HG02623 (cell line): Measurements from ENCODE around the gene GALNT13.

ENCODE experiments used
- ATAC-seq: cut with Tn5 transposase; IDR thresholded peaks from one replicate; pipeline ENCODE4 v1.9.1; 2021; ENCODE audit warnings: moderate library complexity; ENCODE audit not compliant: unreplicated experiment

The GALNT13 gene

GRCh38 chr2:153871231-153872221, at the start of gene GALNT13:
GALNT13 (plus strand) TSS chr2:153871922.
- ATAC-seq = no peak

- ATAC-seq = no peak
Measured at GRCh38 chr2:153823880-153824279, 47.8 kb upstream of the GALNT13 start.

GRCh38 chr2:153828335-153828734, 43.4 kb upstream of the GALNT13 start:
- no peak for ATAC-seq

- ATAC-seq = no peak
Measured at GRCh38 chr2:153834662-153835061, 37.1 kb upstream of the GALNT13 start.

GRCh38 chr2:153858250-153858649, 13.5 kb upstream of the GALNT13 start:
- no peak for ATAC-seq

GRCh38 chr2:153864022-153864421, 7.7 kb upstream of the GALNT13 start:
- no peak for ATAC-seq

GRCh38 chr2:153866595-153866994, 5.1 kb upstream of the GALNT13 start:
- no peak for ATAC-seq

- ATAC-seq = no peak
Measured at GRCh38 chr2:153870308-153870707, 1.4 kb upstream of the GALNT13 start.

GRCh38 chr2:153872311-153873051, 759 bp downstream of the GALNT13 start:
- ATAC-seq = no peak

- ATAC-seq = no peak
Measured at GRCh38 chr2:153873052-153874048, 1.6 kb downstream of the GALNT13 start.

- no peak for ATAC-seq
Measured at GRCh38 chr2:153875801-153876466, 4.2 kb downstream of the GALNT13 start.

- ATAC-seq = no peak
Measured at GRCh38 chr2:153880926-153881325, 9.2 kb downstream of the GALNT13 start.

- no peak for ATAC-seq
Measured at GRCh38 chr2:153886833-153887232, 15.1 kb downstream of the GALNT13 start.

GRCh38 chr2:153890576-153890975, 18.9 kb downstream of the GALNT13 start:
- ATAC-seq = no peak

GRCh38 chr2:153891051-153891450, 19.3 kb downstream of the GALNT13 start:
- no peak for ATAC-seq

- ATAC-seq = no peak
Measured at GRCh38 chr2:153912798-153913396, 41.2 kb downstream of the GALNT13 start.

GRCh38 chr2:153917570-153917969, 45.8 kb downstream of the GALNT13 start:
- no peak for ATAC-seq

- ATAC-seq = no peak
Measured at GRCh38 chr2:153935511-153935910, 63.8 kb downstream of the GALNT13 start.

- no peak for ATAC-seq
Measured at GRCh38 chr2:153939124-153939796, 67.5 kb downstream of the GALNT13 start.
